Hepatocyte (in vitro differentiated cells): ENCODE results near the gene PHLDB1.

Experiments
- EZH2 ChIP-seq: fragments of 200-600 bp; sonication (generic); IDR thresholded peaks from 2 replicates; pipeline ENCODE4 v1.6.1; 2016; ENCODE audit warnings: antibody characterized with exemption, mild to moderate bottlenecking, borderline replicate concordance
- TF ChIP-seq, protein P1 (sequence below): fragments of 200-600 bp; sonication (generic); IDR thresholded peaks from 2 replicates; pipeline ENCODE4 v1.5.1; 2016; ENCODE audit warnings: antibody characterized with exemption, mild to moderate bottlenecking; ENCODE audit not compliant: poor library complexity

DNA sequence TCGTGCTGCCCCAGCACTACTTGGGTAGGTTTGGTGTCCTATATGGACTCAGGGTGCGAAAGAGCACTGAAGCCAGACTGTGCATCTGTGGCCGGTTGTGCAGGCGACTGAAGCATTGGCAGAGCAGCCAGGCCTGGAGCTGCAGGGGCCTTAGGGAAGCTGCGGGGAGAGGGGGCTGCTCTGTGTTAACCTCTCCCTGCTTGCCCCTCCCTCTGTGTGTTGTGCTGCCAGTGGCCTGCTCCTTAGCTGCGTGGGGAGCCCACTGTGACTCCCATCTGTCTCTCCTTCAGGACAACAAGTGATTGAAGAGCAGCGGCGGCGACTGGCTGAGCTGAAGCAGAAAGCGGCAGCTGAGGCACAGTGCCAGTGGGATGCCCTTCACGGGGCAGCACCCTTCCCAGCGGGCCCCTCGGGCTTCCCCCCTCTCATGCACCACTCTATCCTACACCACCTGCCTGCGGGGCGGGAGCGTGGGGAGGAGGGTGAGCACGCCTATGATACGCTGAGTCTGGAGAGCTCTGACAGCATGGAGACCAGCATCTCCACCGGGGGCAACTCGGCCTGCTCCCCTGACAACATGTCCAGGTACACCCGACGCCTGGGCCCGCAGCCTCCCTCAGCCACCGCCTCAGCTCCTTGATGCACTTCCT is 37.8 kb downstream of the PHLDB1 start:
- TF ChIP-seq, protein P1, sequence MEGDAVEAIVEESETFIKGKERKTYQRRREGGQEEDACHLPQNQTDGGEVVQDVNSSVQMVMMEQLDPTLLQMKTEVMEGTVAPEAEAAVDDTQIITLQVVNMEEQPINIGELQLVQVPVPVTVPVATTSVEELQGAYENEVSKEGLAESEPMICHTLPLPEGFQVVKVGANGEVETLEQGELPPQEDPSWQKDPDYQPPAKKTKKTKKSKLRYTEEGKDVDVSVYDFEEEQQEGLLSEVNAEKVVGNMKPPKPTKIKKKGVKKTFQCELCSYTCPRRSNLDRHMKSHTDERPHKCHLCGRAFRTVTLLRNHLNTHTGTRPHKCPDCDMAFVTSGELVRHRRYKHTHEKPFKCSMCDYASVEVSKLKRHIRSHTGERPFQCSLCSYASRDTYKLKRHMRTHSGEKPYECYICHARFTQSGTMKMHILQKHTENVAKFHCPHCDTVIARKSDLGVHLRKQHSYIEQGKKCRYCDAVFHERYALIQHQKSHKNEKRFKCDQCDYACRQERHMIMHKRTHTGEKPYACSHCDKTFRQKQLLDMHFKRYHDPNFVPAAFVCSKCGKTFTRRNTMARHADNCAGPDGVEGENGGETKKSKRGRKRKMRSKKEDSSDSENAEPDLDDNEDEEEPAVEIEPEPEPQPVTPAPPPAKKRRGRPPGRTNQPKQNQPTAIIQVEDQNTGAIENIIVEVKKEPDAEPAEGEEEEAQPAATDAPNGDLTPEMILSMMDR, result no peak
- no peak for TF ChIP-seq EZH2
